GM23248 (cell line): ENCODE measurements around the gene PEPD.

Experiments used
- EZH2 ChIP-seq: fragments of 200-600 bp; sonication (generic); IDR thresholded peaks from 2 replicates; pipeline ENCODE4 v1.6.1; 2018; ENCODE audit warnings: antibody characterized with exemption, mild to moderate bottlenecking; ENCODE audit not compliant: insufficient read depth, poor library complexity, severe bottlenecking
- EZH2phosphoT487 ChIP-seq: fragments of 200-600 bp; sonication (generic); IDR thresholded peaks from 2 replicates; pipeline ENCODE4 v1.6.1; 2018; ENCODE audit warnings: antibody characterized with exemption, moderate library complexity, mild to moderate bottlenecking, low read depth; ENCODE audit not compliant: insufficient read depth

DNA sequence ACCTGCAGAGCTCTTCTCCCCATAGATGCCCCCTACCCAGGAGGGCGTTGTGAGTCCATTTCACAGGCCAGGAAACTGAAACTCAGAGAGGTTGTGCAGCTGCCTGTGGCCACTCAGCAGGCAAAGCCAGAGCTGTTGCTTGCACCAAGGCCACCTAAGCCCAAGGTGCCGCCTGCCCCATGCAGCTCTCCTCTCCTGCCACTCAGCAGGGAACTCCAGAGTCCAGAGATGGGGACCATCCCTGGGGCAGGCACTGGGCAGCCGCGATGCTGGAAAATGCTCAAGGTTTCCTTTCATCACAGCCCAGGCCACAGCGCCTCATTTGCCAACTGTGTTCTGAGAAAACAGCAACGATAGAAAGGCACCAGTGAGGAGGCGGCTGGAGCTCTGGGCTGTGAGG lies 41.0 kb upstream of the PEPD start:
- TF ChIP-seq EZH2phosphoT487 (no peak), EZH2 (no peak)
